ENCODE data around the gene PCDH15.

The PCDH15 gene

DNA sequence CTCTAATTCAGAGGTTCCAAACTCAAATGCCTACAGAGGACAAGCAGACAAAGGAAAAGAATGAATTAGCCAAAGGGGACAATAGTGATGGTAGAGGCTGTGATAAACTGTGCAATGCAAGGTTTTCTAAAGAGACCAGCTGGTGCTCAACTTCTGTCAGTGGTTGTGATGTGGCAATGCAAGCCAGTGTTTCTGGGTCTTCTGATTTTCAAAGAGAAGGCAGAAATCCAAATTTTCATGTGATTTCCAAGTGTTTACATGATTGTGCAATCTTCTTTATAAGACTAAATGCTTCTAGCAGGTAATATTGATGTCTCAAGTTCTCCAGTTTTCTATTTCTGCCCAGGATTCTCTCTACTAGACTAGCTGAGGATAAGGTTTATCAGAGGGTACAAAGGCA lies 135.9 kb downstream of the PCDH15 start:
- H2BK5ac ChIP-seq (ENCODE audit: low read depth, low read length, poor library complexity): no peak overlapping the region
- H3K9ac ChIP-seq (ENCODE audit: low read length): no peak overlapping the region
- H3K18ac ChIP-seq (ENCODE audit: low read length): no peak overlapping the region
- H3K27ac ChIP-seq (ENCODE audit: low read depth, low read length): no peak overlapping the region
- no peak overlapping the region for H4K12ac ChIP-seq (ENCODE audit: low read depth, low read length)
- H3K27me3 ChIP-seq (ENCODE audit: insufficient read depth, low read length): no peaks in the 10 kb centered on the region
- H2AFZ ChIP-seq (ENCODE audit: insufficient read depth, low read length, poor library complexity): no peak overlapping the region
- H2BK12ac ChIP-seq (ENCODE audit: low read length): no peak overlapping the region
- H3K23ac ChIP-seq (ENCODE audit: low read length): no peak overlapping the region
- no peak overlapping the region for H3K4me3 ChIP-seq (ENCODE audit: low read depth, low read length)
- H3K79me1 ChIP-seq (ENCODE audit: low read length): no peaks in the 10 kb centered on the region
- no peaks in the 10 kb centered on the region for H3K36me3 ChIP-seq (ENCODE audit: control insufficient read depth in 1 of 2, insufficient read depth in 2 of 2, low read length in 2 of 2)
- no peak overlapping the region for H3K14ac ChIP-seq (ENCODE audit: low read length)
- no peak for DNase-seq
- no peaks in the 10 kb centered on the region for H3K79me2 ChIP-seq (ENCODE audit: control insufficient read depth, insufficient read depth, low read length, poor library complexity)
- H3K4me2 ChIP-seq (ENCODE audit: low read length): no peak overlapping the region
- H4K8ac ChIP-seq (ENCODE audit: low read depth, low read length): no peak overlapping the region
- no peak overlapping the region for H3K4ac ChIP-seq (ENCODE audit: low read depth, low read length)
- no peaks in the 10 kb centered on the region for H3K9me3 ChIP-seq (ENCODE audit: insufficient read depth, low read depth, low read length)
- no peak overlapping the region for H2BK120ac ChIP-seq (ENCODE audit: insufficient read depth, low read length, poor library complexity)
- no peaks in the 10 kb centered on the region for H3K4me1 ChIP-seq (ENCODE audit: control insufficient read depth in 1 of 2, insufficient read depth in 2 of 2, low read length in 2 of 2)
- H4K91ac ChIP-seq (ENCODE audit: low read depth, low read length): no peak overlapping the region
- H2AK5ac ChIP-seq (ENCODE audit: low read length): no peak overlapping the region

DNA sequence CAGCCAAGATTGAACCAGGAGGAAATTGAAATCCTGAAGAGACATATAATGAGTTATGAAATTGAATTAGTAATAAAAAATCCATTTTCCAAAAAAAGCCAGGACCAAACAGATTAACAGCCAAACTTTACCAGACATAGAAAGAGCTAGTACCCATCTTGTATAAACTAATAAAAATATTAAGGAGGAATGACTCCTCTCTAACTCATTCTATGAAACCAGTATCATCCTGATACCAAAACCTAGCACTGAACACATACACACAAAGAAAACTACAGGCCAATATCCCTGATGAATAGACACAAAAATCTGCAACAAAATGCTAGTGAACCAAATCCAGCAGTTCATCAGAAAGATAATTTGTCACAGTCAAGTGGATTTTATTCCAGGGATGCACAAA lies 140.6 kb downstream of the PCDH15 start:
- Histone ChIP-seq H3K27me3 (ENCODE audit: insufficient read depth, low read length) (no peaks in the 10 kb centered on the region), H3K23ac (ENCODE audit: low read length) (no peak overlapping the region), H2AFZ (ENCODE audit: insufficient read depth, low read length, poor library complexity) (no peak overlapping the region), H4K12ac (ENCODE audit: low read depth, low read length) (no peak overlapping the region), H3K36me3 (ENCODE audit: control insufficient read depth in 1 of 2, insufficient read depth in 2 of 2, low read length in 2 of 2) (no peaks in the 10 kb centered on the region), H4K8ac (ENCODE audit: low read depth, low read length) (no peak overlapping the region), H3K14ac (ENCODE audit: low read length) (no peak overlapping the region), H2BK12ac (ENCODE audit: low read length) (no peak overlapping the region), H3K79me2 (ENCODE audit: control insufficient read depth, insufficient read depth, low read length, poor library complexity) (no peaks in the 10 kb centered on the region), H3K79me1 (ENCODE audit: low read length) (no peaks in the 10 kb centered on the region), H3K27ac (ENCODE audit: low read depth, low read length) (no peak overlapping the region), H4K91ac (ENCODE audit: low read depth, low read length) (no peak overlapping the region), H3K4ac (ENCODE audit: low read depth, low read length) (no peak overlapping the region), H3K9ac (ENCODE audit: low read length) (no peak overlapping the region), H2BK5ac (ENCODE audit: low read depth, low read length, poor library complexity) (no peak overlapping the region), H2BK120ac (ENCODE audit: insufficient read depth, low read length, poor library complexity) (no peak overlapping the region), H3K4me1 (ENCODE audit: control insufficient read depth in 1 of 2, insufficient read depth in 2 of 2, low read length in 2 of 2) (no peaks in the 10 kb centered on the region), H3K18ac (ENCODE audit: low read length) (no peak overlapping the region), H2AK5ac (ENCODE audit: low read length) (no peak overlapping the region), H3K4me3 (ENCODE audit: low read depth, low read length) (no peak overlapping the region), H3K4me2 (ENCODE audit: low read length) (no peak overlapping the region), H3K9me3 (ENCODE audit: insufficient read depth, low read depth, low read length) (no peaks in the 10 kb centered on the region)
- DNase-seq: no peak

DNA sequence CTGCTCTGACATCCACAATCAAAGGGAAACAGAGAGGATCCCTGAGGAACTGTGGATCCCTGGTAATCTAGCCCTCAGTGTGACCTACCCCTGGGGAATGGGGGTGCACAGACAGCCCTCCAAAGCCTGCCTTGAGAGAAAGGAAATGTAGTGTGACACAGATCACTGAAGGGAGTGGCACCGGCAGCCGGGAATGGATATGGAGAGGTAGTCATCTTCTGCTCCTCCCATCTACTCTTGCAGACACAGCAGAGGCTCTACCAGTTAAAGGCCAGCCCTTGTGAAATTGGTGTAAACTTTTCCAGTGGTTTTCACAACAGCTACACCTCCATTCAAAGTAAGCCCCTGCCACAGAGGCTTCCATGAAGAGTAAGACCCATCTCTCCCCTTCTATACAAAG lies 144.4 kb downstream of the PCDH15 start:
- no peak overlapping the region for H3K4ac ChIP-seq (ENCODE audit: low read depth, low read length)
- no peak overlapping the region for H3K4me2 ChIP-seq (ENCODE audit: low read length)
- H2BK5ac ChIP-seq (ENCODE audit: low read depth, low read length, poor library complexity): no peak overlapping the region
- H4K12ac ChIP-seq (ENCODE audit: low read depth, low read length): no peak overlapping the region
- no peaks in the 10 kb centered on the region for H3K79me2 ChIP-seq (ENCODE audit: control insufficient read depth, insufficient read depth, low read length, poor library complexity)
- H4K8ac ChIP-seq (ENCODE audit: low read depth, low read length): no peak overlapping the region
- no peaks in the 10 kb centered on the region for H3K4me1 ChIP-seq (ENCODE audit: control insufficient read depth in 1 of 2, insufficient read depth in 2 of 2, low read length in 2 of 2)
- no peaks in the 10 kb centered on the region for H3K27me3 ChIP-seq (ENCODE audit: insufficient read depth, low read length)
- H3K9me3 ChIP-seq (ENCODE audit: insufficient read depth, low read depth, low read length): no peaks in the 10 kb centered on the region
- H3K79me1 ChIP-seq (ENCODE audit: low read length): no peaks in the 10 kb centered on the region
- H3K9ac ChIP-seq (ENCODE audit: low read length): no peak overlapping the region
- H3K27ac ChIP-seq (ENCODE audit: low read depth, low read length): no peak overlapping the region
- no CpG with 5 or more reads among the region's 2 CpGs for WGBS (ENCODE audit: extremely low coverage, insufficient coverage, insufficient read length)
- H2AK5ac ChIP-seq (ENCODE audit: low read length): no peak overlapping the region
- H2AFZ ChIP-seq (ENCODE audit: insufficient read depth, low read length, poor library complexity): no peak overlapping the region
- H3K14ac ChIP-seq (ENCODE audit: low read length): no peak overlapping the region
- H3K36me3 ChIP-seq (ENCODE audit: control insufficient read depth in 1 of 2, insufficient read depth in 2 of 2, low read length in 2 of 2): no peaks in the 10 kb centered on the region
- no peak for DNase-seq
- H3K4me3 ChIP-seq (ENCODE audit: low read depth, low read length): no peak overlapping the region
- no peak overlapping the region for H2BK12ac ChIP-seq (ENCODE audit: low read length)
- no peak overlapping the region for H2BK120ac ChIP-seq (ENCODE audit: insufficient read depth, low read length, poor library complexity)
- H4K91ac ChIP-seq (ENCODE audit: low read depth, low read length): no peak overlapping the region
- no peak overlapping the region for H3K23ac ChIP-seq (ENCODE audit: low read length)
- H3K18ac ChIP-seq (ENCODE audit: low read length): no peak overlapping the region

DNA sequence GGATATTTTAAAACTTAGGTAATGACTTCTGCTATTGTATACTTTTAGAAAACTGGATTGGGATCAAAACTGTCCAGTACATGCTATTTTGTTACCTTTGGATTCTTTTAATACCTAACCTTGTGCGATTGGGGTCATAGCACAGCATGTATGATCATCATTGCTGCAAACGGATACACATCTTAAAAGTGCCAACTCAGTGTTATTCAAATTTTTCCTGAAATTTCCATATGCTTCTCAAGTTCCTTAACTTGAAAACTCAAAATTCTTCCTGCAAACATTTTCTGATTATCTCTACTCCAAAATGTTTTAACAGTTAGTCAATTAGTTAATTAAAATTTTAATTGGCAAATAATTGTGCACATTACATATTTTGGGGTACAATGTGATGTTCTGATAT lies 147.5 kb downstream of the PCDH15 start:
- H3K27me3 ChIP-seq (ENCODE audit: insufficient read depth, low read length): no peaks in the 10 kb centered on the region
- H2AK5ac ChIP-seq (ENCODE audit: low read length): no peak overlapping the region
- no peak overlapping the region for H3K4me2 ChIP-seq (ENCODE audit: low read length)
- H3K9ac ChIP-seq (ENCODE audit: low read length): no peak overlapping the region
- no peaks in the 10 kb centered on the region for H3K4me1 ChIP-seq (ENCODE audit: control insufficient read depth in 1 of 2, insufficient read depth in 2 of 2, low read length in 2 of 2)
- H3K14ac ChIP-seq (ENCODE audit: low read length): no peak overlapping the region
- H3K79me2 ChIP-seq (ENCODE audit: control insufficient read depth, insufficient read depth, low read length, poor library complexity): no peaks in the 10 kb centered on the region
- no peak overlapping the region for H2AFZ ChIP-seq (ENCODE audit: insufficient read depth, low read length, poor library complexity)
- H3K9me3 ChIP-seq (ENCODE audit: insufficient read depth, low read depth, low read length): no peaks in the 10 kb centered on the region
- no peak overlapping the region for H3K4ac ChIP-seq (ENCODE audit: low read depth, low read length)
- no peak overlapping the region for H3K23ac ChIP-seq (ENCODE audit: low read length)
- H2BK12ac ChIP-seq (ENCODE audit: low read length): no peak overlapping the region
- WGBS (ENCODE audit: extremely low coverage, insufficient coverage, insufficient read length): no CpG with 5 or more reads among the region's 2 CpGs
- H4K8ac ChIP-seq (ENCODE audit: low read depth, low read length): no peak overlapping the region
- no peak overlapping the region for H3K4me3 ChIP-seq (ENCODE audit: low read depth, low read length)
- H3K36me3 ChIP-seq (ENCODE audit: control insufficient read depth in 1 of 2, insufficient read depth in 2 of 2, low read length in 2 of 2): no peaks in the 10 kb centered on the region
- DNase-seq: no peak
- no peak overlapping the region for H2BK5ac ChIP-seq (ENCODE audit: low read depth, low read length, poor library complexity)
- no peaks in the 10 kb centered on the region for H3K79me1 ChIP-seq (ENCODE audit: low read length)
- no peak overlapping the region for H4K12ac ChIP-seq (ENCODE audit: low read depth, low read length)
- H3K27ac ChIP-seq (ENCODE audit: low read depth, low read length): no peak overlapping the region
- H3K18ac ChIP-seq (ENCODE audit: low read length): no peak overlapping the region
- no peak overlapping the region for H2BK120ac ChIP-seq (ENCODE audit: insufficient read depth, low read length, poor library complexity)
- H4K91ac ChIP-seq (ENCODE audit: low read depth, low read length): no peak overlapping the region

DNA sequence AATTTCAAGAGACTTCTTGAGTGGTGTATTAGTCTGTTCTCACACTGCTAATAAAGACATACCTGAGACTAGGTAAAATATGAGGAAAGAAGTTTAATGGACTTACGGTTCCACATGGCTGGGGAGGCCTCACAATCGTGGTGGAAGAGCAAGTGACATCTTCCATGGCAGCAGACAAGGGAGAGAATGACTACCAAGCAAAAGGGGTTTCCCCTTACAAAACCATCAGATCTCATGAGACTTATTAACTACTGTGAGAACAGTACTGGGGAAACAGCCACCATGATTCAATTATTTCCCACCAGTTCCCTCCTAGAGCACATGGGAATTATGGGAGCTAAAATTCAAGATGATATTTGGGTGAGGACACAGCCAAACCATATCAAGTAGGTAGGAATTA lies 150.5 kb downstream of the PCDH15 start:
- H3K4ac ChIP-seq (ENCODE audit: low read depth, low read length): no peak overlapping the region
- no peaks in the 10 kb centered on the region for H3K79me2 ChIP-seq (ENCODE audit: control insufficient read depth, insufficient read depth, low read length, poor library complexity)
- H3K27ac ChIP-seq (ENCODE audit: low read depth, low read length): no peak overlapping the region
- H2BK5ac ChIP-seq (ENCODE audit: low read depth, low read length, poor library complexity): no peak overlapping the region
- no peaks in the 10 kb centered on the region for H3K4me1 ChIP-seq (ENCODE audit: control insufficient read depth in 1 of 2, insufficient read depth in 2 of 2, low read length in 2 of 2)
- H3K36me3 ChIP-seq (ENCODE audit: control insufficient read depth in 1 of 2, insufficient read depth in 2 of 2, low read length in 2 of 2): no peaks in the 10 kb centered on the region
- H3K9ac ChIP-seq (ENCODE audit: low read length): no peak overlapping the region
- H4K12ac ChIP-seq (ENCODE audit: low read depth, low read length): no peak overlapping the region
- H2BK12ac ChIP-seq (ENCODE audit: low read length): no peak overlapping the region
- H3K14ac ChIP-seq (ENCODE audit: low read length): no peak overlapping the region
- WGBS (ENCODE audit: extremely low coverage, insufficient coverage, insufficient read length): no CpG with 5 or more reads among the region's 2 CpGs
- no peaks in the 10 kb centered on the region for H3K27me3 ChIP-seq (ENCODE audit: insufficient read depth, low read length)
- H4K91ac ChIP-seq (ENCODE audit: low read depth, low read length): no peak overlapping the region
- no peaks in the 10 kb centered on the region for H3K79me1 ChIP-seq (ENCODE audit: low read length)
- no peaks in the 10 kb centered on the region for H3K9me3 ChIP-seq (ENCODE audit: insufficient read depth, low read depth, low read length)
- no peak overlapping the region for H2AFZ ChIP-seq (ENCODE audit: insufficient read depth, low read length, poor library complexity)
- H2BK120ac ChIP-seq (ENCODE audit: insufficient read depth, low read length, poor library complexity): no peak overlapping the region
- no peak overlapping the region for H4K8ac ChIP-seq (ENCODE audit: low read depth, low read length)
- H3K4me3 ChIP-seq (ENCODE audit: low read depth, low read length): no peak overlapping the region
- no peak overlapping the region for H3K4me2 ChIP-seq (ENCODE audit: low read length)
- no peak overlapping the region for H3K23ac ChIP-seq (ENCODE audit: low read length)
- no peak for DNase-seq
- H3K18ac ChIP-seq (ENCODE audit: low read length): no peak overlapping the region
- no peak overlapping the region for H2AK5ac ChIP-seq (ENCODE audit: low read length)

All from trophoblast cell (in vitro differentiated cells and primary cell).